Activated CD8-positive, alpha-beta memory T cell treated with anti-CD3 and anti-CD28 coated beads, Interleukin-2, amount 50 U/mL, for 1 hour (primary cell): ENCODE data around the gene KLHDC3.

Experiments
- DNase-seq: peaks from one replicate; pipeline ENCODE4 v3.0.0-alpha.2; 2020; ENCODE audit errors: extremely low read depth

Gene KLHDC3, protein sequence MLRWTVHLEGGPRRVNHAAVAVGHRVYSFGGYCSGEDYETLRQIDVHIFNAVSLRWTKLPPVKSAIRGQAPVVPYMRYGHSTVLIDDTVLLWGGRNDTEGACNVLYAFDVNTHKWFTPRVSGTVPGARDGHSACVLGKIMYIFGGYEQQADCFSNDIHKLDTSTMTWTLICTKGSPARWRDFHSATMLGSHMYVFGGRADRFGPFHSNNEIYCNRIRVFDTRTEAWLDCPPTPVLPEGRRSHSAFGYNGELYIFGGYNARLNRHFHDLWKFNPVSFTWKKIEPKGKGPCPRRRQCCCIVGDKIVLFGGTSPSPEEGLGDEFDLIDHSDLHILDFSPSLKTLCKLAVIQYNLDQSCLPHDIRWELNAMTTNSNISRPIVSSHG

GRCh38 chr6:43013843-43014433 lies at the start of gene KLHDC3, which contains the start of gene MEA1:
Gene KLHDC3, plus strand, starts transcription at chr6:43014249. Its CDS starts 2,944 bp downstream, at chr6:43017193.
Gene MEA1, minus strand, starts transcription at chr6:43013946. Its CDS starts 133 bp downstream, at chr6:43013813.
- peak; percentile 97 for DNase-seq

- DNase-seq: no peak
Observed at GRCh38 chr6:42966571-42966970, 47.5 kb upstream of the KLHDC3 start.

GRCh38 chr6:42967228-42967627 lies 46.8 kb upstream of the KLHDC3 start:
- no peak for DNase-seq

- no peak for DNase-seq
Observed at GRCh38 chr6:42968126-42968701, 45.8 kb upstream of the KLHDC3 start.

GRCh38 chr6:42968783-42969182 lies 45.3 kb upstream of the KLHDC3 start:
- no peak for DNase-seq

GRCh38 chr6:42969431-42969830 lies 44.6 kb upstream of the KLHDC3 start:
- no peak for DNase-seq

DNA sequence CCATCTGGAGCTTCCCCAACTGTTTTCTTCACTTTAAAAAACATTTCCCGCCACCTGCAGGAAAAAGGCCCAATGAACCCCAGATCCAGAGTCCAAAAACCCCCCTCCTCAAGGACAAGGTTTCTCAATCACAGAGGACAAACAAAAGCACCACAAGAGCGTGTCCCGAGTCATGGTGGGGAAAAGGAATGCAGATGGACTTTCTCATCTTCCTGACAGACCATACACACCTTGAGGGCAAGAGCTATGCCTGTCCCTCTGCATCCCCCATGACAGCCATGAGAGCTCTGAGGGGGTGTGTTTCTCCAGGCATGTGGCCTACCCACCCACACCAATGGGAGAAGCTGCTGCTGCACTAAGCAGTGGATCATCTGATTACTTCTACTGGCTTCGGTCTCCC lies 44.1 kb upstream of the KLHDC3 start:
- no peak for DNase-seq

DNA sequence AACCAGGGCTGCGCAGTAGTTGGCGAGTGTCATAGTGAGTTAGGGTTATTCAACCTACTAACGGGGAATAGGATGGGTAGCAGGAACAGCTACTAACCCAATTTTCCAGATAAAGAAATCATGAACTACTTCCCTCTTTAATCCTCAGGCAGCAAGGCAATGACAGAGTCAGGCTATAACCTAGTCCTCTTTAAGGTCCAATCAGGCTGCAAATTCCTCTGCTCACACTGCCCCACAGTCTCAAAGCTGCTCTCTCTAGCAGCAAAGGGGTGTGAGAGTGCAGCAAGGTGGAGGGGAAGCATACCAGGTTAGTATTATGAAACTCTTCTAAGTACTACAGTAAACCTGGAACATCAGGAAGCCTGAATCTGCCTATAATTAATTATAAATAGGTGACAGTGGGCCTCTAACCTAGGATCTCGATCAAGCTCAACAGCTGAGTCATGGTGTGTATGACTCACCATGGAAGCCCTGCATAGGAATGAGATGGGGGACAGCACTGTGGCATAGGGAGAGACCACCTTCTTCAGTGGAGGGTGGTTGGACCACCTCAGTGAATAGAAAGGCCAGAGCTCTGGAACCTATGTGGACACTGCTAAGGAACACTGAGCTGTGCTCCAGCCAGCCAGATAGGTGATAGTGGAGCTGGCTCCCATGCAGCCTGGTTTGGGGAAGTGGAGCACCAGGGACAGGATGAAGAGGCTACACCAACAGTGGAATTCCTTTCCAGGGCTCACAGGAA lies 43.0 kb upstream of the KLHDC3 start:
- no peak for DNase-seq

DNA sequence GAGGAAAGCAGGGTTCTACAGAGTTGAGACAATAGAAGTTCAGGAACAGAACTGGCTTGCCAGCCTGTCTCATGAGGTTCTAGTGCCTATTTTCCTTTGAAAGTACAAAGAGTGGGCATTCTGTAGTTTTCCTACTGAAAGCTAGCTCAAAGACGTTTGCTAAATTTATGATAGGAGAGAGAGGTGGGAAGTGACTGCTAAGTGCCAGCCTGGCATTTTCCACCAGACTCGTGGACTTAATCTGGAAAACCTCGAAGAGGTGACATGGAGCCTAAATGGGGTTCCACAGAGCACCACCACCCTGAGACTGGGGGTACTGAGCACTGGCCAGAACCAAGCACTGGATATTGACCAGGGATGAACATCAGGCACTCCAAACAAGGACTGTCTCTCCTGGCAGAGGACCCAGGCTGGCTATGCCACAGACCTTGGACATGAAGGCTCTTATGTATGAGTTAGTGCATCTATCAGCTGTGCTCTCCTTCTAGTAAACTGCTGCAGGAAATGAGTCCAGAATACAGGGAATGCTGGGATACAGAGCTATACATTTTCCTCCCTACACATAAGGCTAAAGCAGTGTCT lies 42.2 kb upstream of the KLHDC3 start:
- DNase-seq: no peak

- DNase-seq: no peak
Observed at GRCh38 chr6:42973926-42974325, 40.1 kb upstream of the KLHDC3 start.

- DNase-seq: no peak
Observed at GRCh38 chr6:42974919-42975505, 39.0 kb upstream of the KLHDC3 start.

DNA sequence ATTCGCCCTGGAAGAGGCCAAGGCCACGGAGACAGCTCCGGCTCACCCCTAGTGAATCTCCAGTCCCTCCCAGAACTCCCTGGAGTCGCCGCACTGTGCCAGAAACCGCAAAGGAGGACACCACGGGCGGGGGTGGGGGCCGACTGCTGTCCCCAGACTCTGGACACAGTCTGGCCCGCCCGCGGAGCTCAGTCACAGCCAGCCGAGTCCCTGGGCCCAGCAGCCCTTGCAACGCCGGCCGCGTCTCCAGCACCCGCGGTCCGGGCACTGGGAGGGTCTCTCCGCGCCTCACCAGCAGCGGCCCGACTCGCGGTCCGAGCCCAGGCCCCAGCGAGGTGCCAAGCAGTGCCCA lies 35.6 kb upstream of the KLHDC3 start:
- DNase-seq: no peak

DNA sequence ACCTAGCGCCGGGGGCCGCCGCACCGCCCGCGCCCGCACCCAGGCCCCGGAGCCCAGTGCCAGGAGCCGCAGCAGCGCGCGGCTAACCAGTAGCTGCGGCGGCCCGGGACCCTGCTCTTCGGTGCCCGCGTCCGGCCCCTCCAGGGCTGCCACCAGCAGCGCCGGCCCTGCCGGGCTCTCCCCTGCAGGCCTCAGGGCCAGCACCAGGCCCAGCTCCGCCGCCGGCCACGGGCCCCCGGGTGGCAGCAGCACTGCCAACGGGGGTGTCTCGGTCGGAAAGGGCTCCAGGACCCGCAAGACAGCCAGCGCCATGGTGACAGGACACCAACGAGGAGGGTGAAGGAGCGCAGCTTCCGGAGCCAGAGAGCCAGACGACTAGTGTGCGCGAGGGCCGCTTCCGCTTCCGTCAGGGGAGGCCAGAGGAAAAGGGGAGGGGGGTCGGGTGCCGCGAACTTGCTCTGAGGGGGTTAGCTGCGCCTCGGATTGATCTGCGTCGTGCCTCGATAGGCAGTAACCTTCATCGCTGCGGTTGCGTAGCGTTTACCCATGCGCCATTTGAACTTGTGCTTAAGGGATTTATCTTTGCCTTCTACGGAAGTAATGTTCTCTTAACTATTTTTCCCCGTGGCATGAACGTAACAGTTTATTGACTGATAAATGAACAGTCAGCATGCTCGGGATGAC lies 35.1 kb upstream of the KLHDC3 start, which contains the start of gene PEX6:
PEX6 (minus strand) TSS at position 343 of the 684 bp plus-strand sequence; CDS start at position 312, 31 bp downstream.
- peak; percentile 92 for DNase-seq

GRCh38 chr6:42979523-42980177 lies 34.4 kb upstream of the KLHDC3 start:
- DNase-seq: no peak

- DNase-seq: no peak
Observed at GRCh38 chr6:42981836-42982235, 32.2 kb upstream of the KLHDC3 start.

DNA sequence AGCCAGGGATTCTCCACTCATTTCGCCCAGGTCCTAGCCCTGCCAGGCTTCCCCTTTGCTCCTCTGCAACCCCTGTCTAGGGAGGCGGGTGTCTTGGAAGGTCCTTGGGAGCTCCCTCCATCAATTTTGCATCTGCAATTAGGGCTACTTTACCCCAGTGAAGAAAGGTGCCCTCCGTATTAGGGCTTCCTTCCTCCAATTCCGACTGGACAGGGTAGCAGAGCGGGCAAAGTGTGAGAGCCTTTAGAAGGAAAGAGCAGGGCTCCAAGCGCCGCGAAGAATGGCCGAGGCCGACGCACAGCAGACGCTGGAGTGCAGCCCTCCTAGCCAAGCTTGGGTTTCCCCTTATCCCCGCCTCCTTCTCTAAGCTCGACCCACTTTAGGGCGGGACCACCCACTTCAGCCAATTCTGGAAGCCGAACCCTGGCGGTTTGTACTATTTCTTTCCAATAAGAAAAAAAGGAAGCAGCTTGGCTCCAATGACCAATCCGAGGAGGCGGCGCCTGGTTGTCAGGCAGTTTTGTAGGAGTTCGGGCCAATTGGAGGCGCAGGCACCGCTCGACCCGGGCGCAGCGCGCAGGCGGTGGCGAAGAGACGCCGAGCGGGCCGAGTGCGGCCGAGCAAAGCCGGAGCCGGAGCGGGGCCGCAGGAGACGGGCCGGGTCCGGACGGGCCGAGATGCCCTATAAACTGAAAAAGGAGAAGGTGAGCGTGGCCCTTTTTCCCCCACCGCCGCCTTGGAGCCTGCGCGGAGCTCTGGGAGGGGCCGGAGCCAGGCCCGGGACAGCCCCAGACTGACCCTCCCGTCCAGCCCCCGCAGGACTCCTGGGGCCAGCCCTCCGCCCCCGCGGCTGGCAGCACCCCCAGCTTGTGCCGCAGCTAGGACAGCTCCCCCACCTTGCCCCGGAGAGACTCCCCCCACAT lies 29.8 kb upstream of the KLHDC3 start, which contains the start of gene PPP2R5D:
PPP2R5D (plus strand) TSS at position 570 of the 923 bp plus-strand sequence; CDS start at position 678, 108 bp downstream.
- DNase-seq: peak; percentile 95

DNA sequence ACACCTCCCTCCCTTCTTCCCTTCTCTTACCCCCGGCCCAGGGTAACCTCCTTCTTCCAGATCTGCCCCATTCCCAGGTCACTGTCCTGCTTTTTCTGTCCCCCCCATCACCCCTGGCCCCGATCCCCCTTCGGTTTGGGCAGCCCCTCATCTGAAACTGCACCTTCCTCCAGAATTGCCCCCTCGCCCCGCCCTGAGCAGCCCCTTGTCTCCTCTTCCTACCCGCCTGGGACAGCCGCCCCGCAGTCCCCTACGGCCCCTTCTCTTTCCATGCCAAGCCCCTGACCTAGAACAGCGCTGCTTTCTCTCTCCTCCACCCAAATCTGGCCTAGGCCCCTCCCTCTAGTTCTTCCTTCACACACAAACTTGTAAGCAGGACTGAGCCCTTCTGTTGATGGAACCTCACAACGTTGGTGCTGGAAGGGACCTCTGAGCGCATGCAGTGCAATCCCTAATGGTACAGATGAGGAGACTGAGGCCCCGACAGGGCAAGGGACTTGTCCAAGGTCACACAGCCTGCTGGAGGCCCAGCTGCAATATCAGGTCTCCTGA lies 29.0 kb upstream of the KLHDC3 start:
- no peak for DNase-seq

DNA sequence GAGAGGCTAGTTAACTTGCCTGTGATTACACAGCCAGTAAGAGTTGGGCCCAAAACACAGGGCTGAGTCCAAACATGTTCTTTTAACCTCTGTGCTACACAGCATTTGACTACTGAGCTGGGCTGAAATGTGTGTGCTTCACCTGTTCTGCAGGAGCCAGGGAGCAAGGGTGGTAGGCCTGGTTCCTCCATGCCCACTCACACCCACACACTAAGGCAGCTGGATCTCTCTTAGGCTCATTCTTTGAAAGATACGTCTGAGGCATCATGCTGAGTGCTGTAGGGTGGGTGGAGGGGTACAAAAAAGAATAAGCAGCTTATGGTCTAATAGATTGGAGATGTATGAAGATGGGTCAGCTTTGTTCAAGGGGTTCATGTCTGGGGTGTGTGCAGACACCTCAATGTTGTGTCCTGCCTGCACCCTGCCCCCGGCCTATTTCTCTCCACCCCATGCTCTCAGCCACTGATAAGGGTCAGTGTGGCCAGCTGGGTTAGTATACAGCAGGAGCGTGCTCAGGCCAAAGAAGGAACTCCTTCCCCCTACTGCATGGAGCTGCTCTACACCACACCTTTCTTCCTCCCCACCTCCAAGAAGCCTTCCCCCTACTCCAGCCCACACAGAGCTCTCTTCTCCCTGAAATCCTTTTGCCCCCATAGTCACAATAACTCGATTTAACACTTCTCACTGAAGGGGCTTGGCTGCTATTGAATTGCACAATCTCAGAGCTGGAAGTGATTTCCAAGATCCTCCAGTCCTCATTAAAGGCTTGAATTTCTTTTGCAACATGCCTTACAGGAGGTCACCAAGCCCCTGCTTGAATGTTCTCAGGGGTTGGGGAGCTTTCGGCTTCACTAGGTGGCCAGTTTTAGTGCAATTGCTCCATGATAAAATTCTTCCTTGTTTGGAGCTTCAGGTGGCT lies 26.3 kb upstream of the KLHDC3 start:
- no peak for DNase-seq
